ENCODE data around the gene CRYGA. TPM values are rescaled to one million over a fixed set of nuclear protein-coding genes. Genes with fewer than 3 reads are reported as not detected.
"Not testable (repeated sequence)": the region's sequence is repeated elsewhere in the genome, so short reads cannot be mapped to it uniquely, and the experiment has no call there.

CRYGA gene
- total and polyA plus RNA-seq, 3 experiments from 2014 or later, result not detected

DNA sequence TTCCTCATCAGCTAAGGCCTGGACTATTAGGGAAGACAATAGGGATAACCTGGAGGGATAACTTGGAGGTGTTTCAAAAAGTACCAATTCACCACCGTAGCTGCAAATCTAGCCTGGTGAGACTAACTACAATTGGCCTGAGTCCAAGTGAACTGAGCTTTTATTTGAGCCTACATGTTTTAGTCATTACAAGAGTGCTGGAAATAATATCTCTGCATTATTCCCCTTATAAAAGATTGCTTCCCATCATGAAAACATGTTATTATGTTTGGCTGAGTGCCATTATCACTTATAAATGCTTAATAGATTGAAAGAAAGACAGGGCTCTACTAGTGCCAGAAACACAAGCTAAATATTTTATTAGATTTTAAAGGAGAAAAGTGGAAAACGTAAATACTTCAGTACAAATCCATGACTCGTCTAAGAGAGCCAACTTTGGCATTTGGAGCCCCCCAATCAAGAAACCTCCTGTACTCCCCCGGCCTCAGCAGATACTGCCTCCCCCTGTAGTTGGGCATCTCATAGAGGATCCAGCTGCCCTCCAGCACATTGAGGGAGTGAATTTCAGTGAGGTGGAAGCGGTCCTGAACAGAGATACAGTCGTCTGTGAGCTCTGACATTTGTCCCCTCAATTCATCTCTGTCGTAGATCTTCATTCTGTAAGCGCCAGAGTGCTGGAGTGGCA, 21.0 kb downstream of the CRYGA start:
- H3K4me1 ChIP-seq (ENCODE audit: insufficient read depth, low read length), result no peaks in the 10 kb centered on the region
- peaks cover 1 to 7% of the 10 kb centered on the region in 2 donors for H3K27me3 Mint-ChIP-seq
- H3K27me3 ChIP-seq (ENCODE audit: insufficient read depth, low read length, poor library complexity, severe bottlenecking), result no peaks in the 10 kb centered on the region
- no peak overlapping the region for H3K4me3 ChIP-seq (ENCODE audit: low read length)
- no peaks in the 10 kb centered on the region for H3K36me3 ChIP-seq (ENCODE audit: insufficient read depth, low read length)
- POLR2A ChIA-PET, result no interaction called here
- H3K4me1 Mint-ChIP-seq, result no peaks in the 10 kb centered on the region
- CTCF ChIA-PET, result no interaction called here
- DNase-seq, result no peak
- H3K36me3 Mint-ChIP-seq, result peaks cover 0 to 4% (median 0%) of the 10 kb centered on the region in 3 donors
- no peak overlapping the region for H3K4me3 Mint-ChIP-seq
- no peak overlapping the region for H3K27ac Mint-ChIP-seq
- no peaks in the 10 kb centered on the region for H3K9me3 ChIP-seq (ENCODE audit: low read length)
- no peak overlapping the region for H3K27ac ChIP-seq (ENCODE audit: low read depth, low read length)
- peaks cover 0 to 6% (median 0%) of the 10 kb centered on the region in 5 donors for H3K9me3 Mint-ChIP-seq

DNA sequence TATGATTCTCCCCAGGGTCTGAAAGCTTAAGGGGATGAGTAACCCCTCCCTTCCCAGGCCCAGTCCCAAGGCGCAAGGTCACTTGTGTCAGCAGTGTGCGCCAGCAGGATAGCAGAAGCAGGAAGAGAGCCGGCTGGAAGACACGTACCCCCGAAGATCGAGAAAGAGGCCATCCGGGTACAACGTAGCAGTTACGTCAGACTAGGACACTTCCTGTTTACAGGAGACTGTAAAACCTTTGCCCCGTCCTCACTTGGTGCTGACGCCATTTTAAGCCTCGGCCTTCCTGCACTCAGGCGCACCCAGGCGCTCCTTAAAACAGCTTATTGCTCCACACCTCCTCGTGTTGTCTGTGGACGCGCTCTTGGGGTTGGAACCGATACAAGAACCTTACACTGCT, 23.9 kb downstream of the CRYGA start:
- peaks cover 7% of the 10 kb centered on the region for H3K4me1 ChIP-seq (ENCODE audit: insufficient read depth, low read length)
- H3K36me3 ChIP-seq (ENCODE audit: insufficient read depth, low read length), result no peaks in the 10 kb centered on the region
- Mint-ChIP-seq H3K27ac (no peak overlapping the region), H3K36me3 (peaks cover 0 to 4% (median 0%) of the 10 kb centered on the region in 3 donors), H3K4me3 (no peak overlapping the region), H3K27me3 (peaks cover 0 to 4% of the 10 kb centered on the region in 2 donors), H3K9me3 (peaks cover 0 to 6% (median 0%) of the 10 kb centered on the region in 5 donors), H3K4me1 (peaks cover 6 to 11% (median 8%) of the 10 kb centered on the region in 3 donors)
- CTCF ChIA-PET, result no interaction called here
- H3K4me3 ChIP-seq (ENCODE audit: low read length), result no peak overlapping the region
- POLR2A ChIA-PET, result no interaction called here
- no peaks in the 10 kb centered on the region for H3K9me3 ChIP-seq (ENCODE audit: low read length)
- H3K27me3 ChIP-seq (ENCODE audit: insufficient read depth, low read length, poor library complexity, severe bottlenecking), result no peaks in the 10 kb centered on the region
- no peak overlapping the region for H3K27ac ChIP-seq (ENCODE audit: low read depth, low read length)
- no peak for DNase-seq

DNA sequence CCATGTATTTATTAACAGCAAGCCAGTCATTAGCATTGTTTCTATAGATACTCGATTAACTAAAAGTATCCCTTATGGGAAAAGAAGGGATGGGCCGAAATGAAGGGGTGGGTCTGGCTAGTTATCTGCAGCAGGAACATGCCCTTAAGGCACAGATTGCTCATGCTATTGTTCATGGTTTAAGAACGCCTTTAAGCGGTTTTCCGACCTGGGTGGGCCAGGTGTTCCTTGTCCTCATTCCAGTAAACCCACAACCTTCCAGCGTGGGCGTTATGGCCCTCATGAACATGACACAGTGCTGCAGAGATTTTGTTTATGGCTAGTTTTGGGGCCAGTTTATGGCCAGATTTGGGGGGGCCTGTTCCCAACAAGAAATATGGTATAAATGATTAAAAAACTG, 25.1 kb downstream of the CRYGA start:
- CTCF ChIA-PET, result not testable (repeated sequence)

DNA sequence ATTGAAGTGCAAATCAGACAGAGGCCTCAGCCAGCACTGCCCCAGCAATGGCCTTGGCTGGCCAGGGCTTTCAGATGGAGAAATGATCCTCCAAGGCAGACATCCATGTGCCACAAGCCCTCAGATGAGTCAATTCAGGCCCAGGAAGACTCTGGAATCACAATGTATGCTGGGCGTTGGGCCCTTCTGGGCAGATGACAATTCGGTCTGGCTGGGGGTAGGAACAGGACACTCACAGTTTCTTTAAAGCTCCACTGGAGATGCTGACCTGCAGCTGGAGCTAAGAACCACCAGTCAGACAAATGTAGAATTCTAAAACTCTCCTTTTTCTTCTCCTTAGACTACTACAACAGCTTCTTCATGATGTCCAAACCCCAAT, 26.7 kb downstream of the CRYGA start:
- no peak overlapping the region for H3K27ac Mint-ChIP-seq
- no peaks in the 10 kb centered on the region for H3K27me3 ChIP-seq (ENCODE audit: insufficient read depth, low read length, poor library complexity, severe bottlenecking)
- ChIA-PET CTCF (no interaction called here), POLR2A (no interaction called here)
- H3K9me3 ChIP-seq (ENCODE audit: low read length), result no peaks in the 10 kb centered on the region
- H3K4me3 ChIP-seq (ENCODE audit: low read length), result no peak overlapping the region
- peaks cover 0 to 6% (median 0%) of the 10 kb centered on the region in 5 donors for H3K9me3 Mint-ChIP-seq
- no peak overlapping the region for H3K27ac ChIP-seq (ENCODE audit: low read depth, low read length)
- H3K4me3 Mint-ChIP-seq, result no peak overlapping the region
- H3K27me3 Mint-ChIP-seq, result peaks cover 4 to 6% of the 10 kb centered on the region in 2 donors
- DNase-seq, result no peak
- H3K36me3 Mint-ChIP-seq, result peaks cover 0 to 4% (median 0%) of the 10 kb centered on the region in 3 donors
- H3K4me1 ChIP-seq (ENCODE audit: insufficient read depth, low read length), result peaks cover 7% of the 10 kb centered on the region
- peaks cover 6 to 11% (median 8%) of the 10 kb centered on the region in 3 donors for H3K4me1 Mint-ChIP-seq
- H3K36me3 ChIP-seq (ENCODE audit: insufficient read depth, low read length), result no peaks in the 10 kb centered on the region

More for the DNA sequence above, 25.1 kb downstream of the CRYGA start:
- DNase-seq; H3K4me3 ChIP-seq (ENCODE audit: low read length); H3K27me3 ChIP-seq (ENCODE audit: insufficient read depth, low read length, poor library complexity, severe bottlenecking); H3K4me3 Mint-ChIP-seq; POLR2A ChIA-PET; H3K9me3 Mint-ChIP-seq; H3K4me1 ChIP-seq (ENCODE audit: insufficient read depth, low read length); H3K36me3 ChIP-seq (ENCODE audit: insufficient read depth, low read length); H3K9me3 ChIP-seq (ENCODE audit: low read length); H3K27ac Mint-ChIP-seq; H3K27ac ChIP-seq (ENCODE audit: low read depth, low read length); H3K27me3 Mint-ChIP-seq; H3K36me3 Mint-ChIP-seq: not testable (repeated sequence)
- peaks cover 6 to 11% (median 8%) of the 10 kb centered on the region in 3 donors for H3K4me1 Mint-ChIP-seq

DNA sequence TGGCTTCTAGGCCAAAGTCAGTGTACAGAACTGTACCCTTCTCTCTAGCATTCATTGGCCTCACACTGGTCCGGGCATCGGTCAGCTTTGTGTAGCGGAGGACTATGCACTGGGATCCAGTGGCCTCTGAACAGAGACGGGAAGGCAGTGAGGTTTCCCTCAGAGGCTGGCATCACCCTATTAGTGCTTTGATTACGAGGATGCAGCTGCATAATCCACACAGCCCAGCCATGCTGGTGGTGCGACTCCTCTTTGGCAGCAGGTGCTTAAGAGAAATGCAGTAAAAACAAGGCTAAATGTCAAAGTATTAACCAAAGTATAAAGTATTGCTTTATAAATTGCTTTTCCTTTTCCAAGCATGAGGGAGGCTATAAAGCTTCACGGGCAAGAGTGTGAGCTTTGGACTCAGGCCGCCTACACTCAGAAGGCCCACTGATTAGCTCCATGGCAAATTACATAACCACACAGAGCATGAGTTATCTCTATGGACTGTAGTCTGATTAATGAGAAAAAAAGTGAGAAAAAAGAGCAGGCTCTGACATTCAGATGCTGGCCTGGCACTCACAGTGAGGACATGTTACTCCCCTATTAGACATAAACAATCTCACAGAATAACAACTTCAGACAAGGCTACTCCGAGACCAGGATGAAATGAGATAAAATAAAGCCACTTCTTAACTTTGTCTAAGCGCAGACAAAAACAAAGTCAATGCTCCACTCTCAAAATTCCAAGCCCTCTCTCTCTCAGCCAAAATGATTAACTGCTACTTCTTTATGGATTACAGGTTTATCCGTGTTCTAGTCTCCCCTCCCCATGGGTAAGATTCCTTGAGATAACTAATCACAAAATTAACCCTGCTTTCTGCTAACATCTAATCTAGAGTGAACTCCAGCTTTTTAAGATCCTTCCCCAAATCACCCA, 27.3 kb downstream of the CRYGA start:
- Mint-ChIP-seq H3K27ac (no peak overlapping the region), H3K4me3 (no peak overlapping the region)
- CTCF ChIA-PET, result no interaction called here

DNA sequence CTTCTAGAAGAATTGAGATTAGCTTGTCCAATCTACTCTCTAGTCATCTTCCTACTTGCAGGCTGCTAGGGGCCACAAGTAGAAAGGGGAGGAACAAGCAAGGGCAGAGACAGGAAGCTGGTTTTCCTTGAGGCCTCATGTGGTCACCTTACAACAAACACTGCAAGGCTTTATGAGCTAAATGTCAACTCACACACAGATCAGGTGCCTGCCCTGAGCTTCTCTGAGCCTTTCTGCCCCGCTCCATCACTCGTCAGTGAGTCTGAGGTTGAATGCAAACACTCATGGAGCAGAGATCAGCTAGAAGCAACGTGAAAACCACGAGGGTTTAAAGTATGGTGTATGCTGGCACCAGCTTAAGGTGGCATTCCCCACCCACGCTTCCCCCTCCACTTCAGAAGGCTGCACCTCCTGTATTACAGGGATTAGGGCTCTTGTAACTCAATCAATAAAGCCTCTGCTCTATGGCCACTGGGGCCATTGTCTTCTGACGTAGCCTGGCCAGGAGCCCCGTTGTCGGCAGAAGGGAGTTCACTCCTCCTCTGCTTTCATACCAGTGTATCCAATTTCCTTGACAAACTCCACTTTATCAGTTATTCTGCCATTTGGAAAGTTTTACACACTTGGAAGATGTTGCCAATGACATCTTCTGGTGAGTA, 28.3 kb downstream of the CRYGA start:
- peaks cover 7% of the 10 kb centered on the region for H3K4me1 ChIP-seq (ENCODE audit: insufficient read depth, low read length)
- no peak overlapping the region for H3K27ac ChIP-seq (ENCODE audit: low read depth, low read length)
- peaks cover 0 to 6% (median 0%) of the 10 kb centered on the region in 5 donors for H3K9me3 Mint-ChIP-seq
- H3K27me3 Mint-ChIP-seq, result peaks cover 4 to 7% of the 10 kb centered on the region in 2 donors
- peaks cover 0 to 4% (median 0%) of the 10 kb centered on the region in 3 donors for H3K36me3 Mint-ChIP-seq
- ChIA-PET POLR2A (no interaction called here), CTCF (no interaction called here)
- no peak overlapping the region for H3K4me3 ChIP-seq (ENCODE audit: low read length)
- peak in 1 of 5 donors; percentile 14 for DNase-seq
- H3K9me3 ChIP-seq (ENCODE audit: low read length), result no peaks in the 10 kb centered on the region
- H3K27me3 ChIP-seq (ENCODE audit: insufficient read depth, low read length, poor library complexity, severe bottlenecking), result no peaks in the 10 kb centered on the region
- no peaks in the 10 kb centered on the region for H3K36me3 ChIP-seq (ENCODE audit: insufficient read depth, low read length)
- H3K27ac Mint-ChIP-seq, result peak overlapping the region in 1 of 8 donors; percentile 61
- peaks cover 6 to 11% (median 8%) of the 10 kb centered on the region in 3 donors for H3K4me1 Mint-ChIP-seq
- H3K4me3 Mint-ChIP-seq, result peak overlapping the region in 1 of 7 donors; percentile 15

More for the DNA sequence above, 27.3 kb downstream of the CRYGA start:
- H3K4me1 Mint-ChIP-seq, result peaks cover 6 to 11% (median 8%) of the 10 kb centered on the region in 3 donors
- Histone ChIP-seq H3K27ac (ENCODE audit: low read depth, low read length) (no peak overlapping the region), H3K4me3 (ENCODE audit: low read length) (no peak overlapping the region), H3K27me3 (ENCODE audit: insufficient read depth, low read length, poor library complexity, severe bottlenecking) (no peaks in the 10 kb centered on the region), H3K4me1 (ENCODE audit: insufficient read depth, low read length) (peaks cover 7% of the 10 kb centered on the region), H3K36me3 (ENCODE audit: insufficient read depth, low read length) (no peaks in the 10 kb centered on the region), H3K9me3 (ENCODE audit: low read length) (no peaks in the 10 kb centered on the region)
- DNase-seq, result no peak
- POLR2A ChIA-PET, result no interaction called here
- peaks cover 0 to 6% (median 0%) of the 10 kb centered on the region in 5 donors for H3K9me3 Mint-ChIP-seq
- peaks cover 4 to 6% of the 10 kb centered on the region in 2 donors for H3K27me3 Mint-ChIP-seq
- peaks cover 0 to 4% (median 0%) of the 10 kb centered on the region in 3 donors for H3K36me3 Mint-ChIP-seq

DNA sequence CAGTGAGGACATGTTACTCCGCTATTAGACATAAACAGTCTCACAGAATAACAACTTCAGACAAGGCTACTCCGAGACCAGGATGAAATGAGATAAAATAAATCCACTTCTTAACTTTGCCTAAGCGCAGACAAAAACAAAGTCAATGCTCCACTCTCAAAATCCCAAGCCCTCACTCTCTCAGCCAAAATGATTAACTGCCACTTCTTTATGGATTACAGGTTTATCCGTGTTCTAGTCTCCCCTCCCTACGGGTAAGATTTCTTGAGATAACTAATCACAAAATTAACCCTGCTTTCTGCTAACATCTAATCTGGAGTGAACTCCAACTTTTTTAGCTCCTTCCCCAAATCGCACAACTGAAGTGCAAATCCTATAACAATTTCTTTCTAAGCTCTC, 32.7 kb downstream of the CRYGA start:
- Mint-ChIP-seq H3K9me3 (no peaks in the 10 kb centered on the region), H3K27ac (no peak overlapping the region), H3K4me1 (peaks cover 6 to 9% (median 8%) of the 10 kb centered on the region in 3 donors), H3K36me3 (no peaks in the 10 kb centered on the region), H3K4me3 (no peak overlapping the region), H3K27me3 (peaks cover 2 to 17% of the 10 kb centered on the region in 2 donors)
- no peak for DNase-seq
- H3K4me1 ChIP-seq (ENCODE audit: insufficient read depth, low read length), result peaks cover 7% of the 10 kb centered on the region
- no peak overlapping the region for H3K27ac ChIP-seq (ENCODE audit: low read depth, low read length)
- no peaks in the 10 kb centered on the region for H3K36me3 ChIP-seq (ENCODE audit: insufficient read depth, low read length)
- no peaks in the 10 kb centered on the region for H3K9me3 ChIP-seq (ENCODE audit: low read length)
- CTCF ChIA-PET, result no interaction called here
- H3K27me3 ChIP-seq (ENCODE audit: insufficient read depth, low read length, poor library complexity, severe bottlenecking), result no peaks in the 10 kb centered on the region
- no peak overlapping the region for H3K4me3 ChIP-seq (ENCODE audit: low read length)
- POLR2A ChIA-PET, result no interaction called here
